PC-3 (cell line): ENCODE results near the gene FAH. TPM values are rescaled to one million over a fixed set of nuclear protein-coding genes. Genes with fewer than 3 reads are reported as not detected.
A peak's percentile ranks its signal among the peaks of the same experiment; 100 is the strongest.

ENCODE experiments used
- ATAC-seq: fragments of 200-7000 bp; cut with Tn5 transposase; 2 replicates; pipeline ENCODE4 v1.9.1; 2020; ENCODE audit warnings: mild to moderate bottlenecking, moderate library complexity
- BruUV-seq: library from RNA; stranded (reverse); fragments of 400-500 nt; replicated peaks from 2 replicates; lab custom pipeline; 2021; lab: Mats Ljungman, UMichigan
- CTCF ChIA-PET: fragments of 300-600 bp; sonication (Branson Sonifier 250); formaldehyde crosslinking; loops from one replicate; lab custom pipeline; 2022; ENCODE audit warnings: antibody characterized with exemption; lab: Charles Lee
- POLR2A ChIA-PET: fragments of 300-600 bp; sonication (Branson Sonifier 250); formaldehyde crosslinking; loops from one replicate; lab custom pipeline; 2022; ENCODE audit warnings: antibody characterized with exemption; ENCODE audit not compliant: unreplicated experiment; lab: Charles Lee
- DNase-seq: peaks from one replicate; pipeline ENCODE4 v3.0.0-alpha.2; 2015
- H2AFZ ChIP-seq: fragments of 300-600 bp; sonication (generic); 2 replicates; pipeline ENCODE4 v1.6.0; 2016; ENCODE audit warnings: antibody characterized with exemption, low read length
- H3F3A ChIP-seq: fragments of 300-600 bp; sonication (generic); one replicate; pipeline ENCODE4 v1.6.0; 2017; ENCODE audit warnings: antibody characterized with exemption, low read length, control low read depth, mild to moderate bottlenecking; ENCODE audit not compliant: unreplicated experiment
- H3K27ac ChIP-seq: fragments of 300-600 bp; sonication (generic); 2 replicates; pipeline ENCODE4 v1.5.1; 2016; ENCODE audit warnings: mild to moderate bottlenecking, low read length
- H3K27me3 ChIP-seq: fragments of 300-600 bp; sonication (generic); 2 replicates; pipeline ENCODE4 v1.6.1; 2016; ENCODE audit warnings: low read length, mixed read lengths
- H3K36me3 ChIP-seq: fragments of 300-600 bp; sonication (generic); 2 replicates; pipeline ENCODE4 v1.6.1; 2016; ENCODE audit warnings: low read depth, mixed run types, low read length, mixed read lengths
- H3K4me1 ChIP-seq: fragments of 300-600 bp; sonication (generic); 2 replicates; pipeline ENCODE4 v1.5.1; 2016; ENCODE audit warnings: low read length; ENCODE audit not compliant: insufficient read depth
- H3K4me2 ChIP-seq: fragments of 300-600 bp; sonication (generic); 2 replicates; pipeline ENCODE4 v1.6.0; 2016; ENCODE audit warnings: low read length
- H3K4me3 ChIP-seq: fragments of 300-600 bp; sonication (generic); 2 replicates; pipeline ENCODE4 v1.5.1; 2016; ENCODE audit warnings: mild to moderate bottlenecking, low read length, mixed read lengths
- H3K79me2 ChIP-seq: fragments of 300-600 bp; sonication (generic); 2 replicates; pipeline ENCODE4 v1.6.1; 2017; ENCODE audit warnings: low read length, mixed read lengths
- H3K9ac ChIP-seq: fragments of 300-600 bp; sonication (generic); 2 replicates; pipeline ENCODE4 v1.6.0; 2016; ENCODE audit warnings: mild to moderate bottlenecking, low read length
- H3K9me2 ChIP-seq: fragments of 300-600 bp; sonication (generic); replicated peaks from 2 replicates; pipeline ENCODE4 v1.6.1; 2016; ENCODE audit warnings: mixed run types, low read length, mixed read lengths
- H3K9me3 ChIP-seq: fragments of 300-600 bp; sonication (generic); 2 replicates; pipeline ENCODE4 v1.6.1; 2016; ENCODE audit warnings: low read length, mixed read lengths
- H4K20me1 ChIP-seq: fragments of 300-600 bp; sonication (generic); 2 replicates; pipeline ENCODE4 v1.6.1; 2016; ENCODE audit warnings: low read length, mixed read lengths
- CTCF ChIP-seq: fragments of 300-600 bp; sonication (generic); conservative IDR thresholded peaks from 2 replicates; pipeline ENCODE4 v1.5.1; 2017; ENCODE audit warnings: antibody characterized with exemption, low read depth, mild to moderate bottlenecking, low read length
- EZH2 ChIP-seq: fragments of 300-600 bp; sonication (generic); IDR thresholded peaks from one replicate; pipeline ENCODE4 v1.6.1; 2017; ENCODE audit warnings: antibody characterized with exemption, mild to moderate bottlenecking, low read length; ENCODE audit not compliant: unreplicated experiment
- EZH2phosphoT487 ChIP-seq: fragments of 300-600 bp; sonication (generic); IDR thresholded peaks from 2 replicates; pipeline ENCODE4 v1.6.1; 2018; ENCODE audit warnings: mild to moderate bottlenecking, antibody characterized with exemption, low read length, borderline replicate concordance
- intact Hi-C: fragments of 100-400 bp; cut with micrococcal nuclease; formaldehyde crosslinking; loops from 2 replicates; pipeline ENCODE4 v1.9.0; 2023
- total RNA-seq: library from RNA; depleted of rRNA; stranded (reverse); fragments of >200 nt; gene quantifications from 2 replicates; pipeline ENCODE4 v1.2.3, GENCODE V29; 2014

The FAH gene
- total RNA-seq, 1 experiment from 2014 or later: 55.4 TPM

- H4K20me1 ChIP-seq: no peaks in the 10 kb centered on the region
- peaks cover 13% of the 10 kb centered on the region for H3K4me1 ChIP-seq
- H3K9me2 ChIP-seq: no peaks in the 10 kb centered on the region
- no peak overlapping the region for H3K9ac ChIP-seq
- H2AFZ ChIP-seq: no peak overlapping the region
- peaks cover 40% of the 10 kb centered on the region for H3K36me3 ChIP-seq
- ATAC-seq: no peak
- no peaks in the 10 kb centered on the region for H3K79me2 ChIP-seq
- H3K9me3 ChIP-seq: no peaks in the 10 kb centered on the region
- ChIA-PET CTCF (no interaction called here), POLR2A (no interaction called here)
- no peak overlapping the region for H3K4me3 ChIP-seq
- no peak overlapping the region for H3K4me2 ChIP-seq
- no peaks in the 10 kb centered on the region for H3F3A ChIP-seq
- no peak for DNase-seq
- TF ChIP-seq EZH2 (no peak), EZH2phosphoT487 (no peak), CTCF (no peak)
- no peak overlapping the region for H3K27ac ChIP-seq
- no TSS peak for BruUV-seq
- intact Hi-C loops: no loop called here
- H3K27me3 ChIP-seq: no peaks in the 10 kb centered on the region
Observed at GRCh38 chr15:80180468-80180867, 27.7 kb downstream of the FAH start.

GRCh38 chr15:80180986-80181385 lies 28.2 kb downstream of the FAH start:
- Histone ChIP-seq H4K20me1 (no peaks in the 10 kb centered on the region), H3K9me3 (no peaks in the 10 kb centered on the region), H3K79me2 (no peaks in the 10 kb centered on the region), H3K9me2 (no peaks in the 10 kb centered on the region), H3K27ac (no peak overlapping the region), H2AFZ (no peak overlapping the region), H3K4me1 (peaks cover 13% of the 10 kb centered on the region), H3K36me3 (peaks cover 42% of the 10 kb centered on the region), H3K4me3 (no peak overlapping the region), H3K4me2 (no peak overlapping the region), H3K9ac (no peak overlapping the region), H3F3A (no peaks in the 10 kb centered on the region), H3K27me3 (no peaks in the 10 kb centered on the region)
- ChIA-PET POLR2A (no interaction called here), CTCF (no interaction called here)
- BruUV-seq: no TSS peak
- ATAC-seq (no peak), DNase-seq (no peak)
- intact Hi-C loops: no loop called here
- TF ChIP-seq EZH2: no peak
- no peak for TF ChIP-seq EZH2phosphoT487
- TF ChIP-seq CTCF: no peak

GRCh38 chr15:80182611-80183261 lies 29.9 kb downstream of the FAH start:
- H3K4me2 ChIP-seq: no peak overlapping the region
- H3K79me2 ChIP-seq: no peaks in the 10 kb centered on the region
- peak; percentile 25 for DNase-seq
- ChIA-PET CTCF (no interaction called here), POLR2A (no interaction called here)
- no peak overlapping the region for H3K4me3 ChIP-seq
- ATAC-seq: peak; percentile 39
- H3K9me2 ChIP-seq: no peaks in the 10 kb centered on the region
- peaks cover 10% of the 10 kb centered on the region for H3K4me1 ChIP-seq
- no peak overlapping the region for H3K27ac ChIP-seq
- H4K20me1 ChIP-seq: no peaks in the 10 kb centered on the region
- no peaks in the 10 kb centered on the region for H3K9me3 ChIP-seq
- no TSS peak for BruUV-seq
- H3K9ac ChIP-seq: no peak overlapping the region
- no peaks in the 10 kb centered on the region for H3K27me3 ChIP-seq
- TF ChIP-seq EZH2 (no peak), CTCF (no peak)
- intact Hi-C loops: no loop called here
- no peak overlapping the region for H2AFZ ChIP-seq
- H3F3A ChIP-seq: no peaks in the 10 kb centered on the region
- H3K36me3 ChIP-seq: peaks cover 43% of the 10 kb centered on the region
